ENCODE measurements around the gene CNTNAP5.

The CNTNAP5 gene

DNA sequence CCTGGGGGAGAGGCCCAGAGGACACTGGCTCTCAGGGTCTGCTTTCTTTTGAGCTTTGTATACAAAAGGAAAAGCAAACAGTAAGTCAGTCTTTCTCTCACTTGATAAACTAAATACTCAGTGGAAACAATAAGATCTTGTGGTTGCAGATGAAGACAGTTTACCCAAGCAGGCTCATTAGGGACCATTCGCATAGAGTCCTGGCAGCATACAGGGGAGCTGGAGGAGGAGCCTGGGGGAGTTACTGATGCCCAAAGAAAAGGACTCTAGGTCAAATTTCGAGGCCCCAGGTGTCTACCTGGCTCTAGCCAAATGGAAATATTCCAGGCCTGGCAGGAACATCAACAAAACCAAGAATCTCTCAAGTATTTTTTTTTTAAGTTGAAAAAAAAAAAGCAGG is 225.3 kb downstream of the CNTNAP5 start:
- no peak for DNase-seq (ENCODE audit: low read depth)
- in situ Hi-C loops (cut with HindIII; ENCODE audit: low sequenced_read_pairs): no loop called here
- H3K4me3 ChIP-seq (ENCODE audit: low read depth, low read length): no peak overlapping the region
- TF ChIP-seq, protein P1, sequence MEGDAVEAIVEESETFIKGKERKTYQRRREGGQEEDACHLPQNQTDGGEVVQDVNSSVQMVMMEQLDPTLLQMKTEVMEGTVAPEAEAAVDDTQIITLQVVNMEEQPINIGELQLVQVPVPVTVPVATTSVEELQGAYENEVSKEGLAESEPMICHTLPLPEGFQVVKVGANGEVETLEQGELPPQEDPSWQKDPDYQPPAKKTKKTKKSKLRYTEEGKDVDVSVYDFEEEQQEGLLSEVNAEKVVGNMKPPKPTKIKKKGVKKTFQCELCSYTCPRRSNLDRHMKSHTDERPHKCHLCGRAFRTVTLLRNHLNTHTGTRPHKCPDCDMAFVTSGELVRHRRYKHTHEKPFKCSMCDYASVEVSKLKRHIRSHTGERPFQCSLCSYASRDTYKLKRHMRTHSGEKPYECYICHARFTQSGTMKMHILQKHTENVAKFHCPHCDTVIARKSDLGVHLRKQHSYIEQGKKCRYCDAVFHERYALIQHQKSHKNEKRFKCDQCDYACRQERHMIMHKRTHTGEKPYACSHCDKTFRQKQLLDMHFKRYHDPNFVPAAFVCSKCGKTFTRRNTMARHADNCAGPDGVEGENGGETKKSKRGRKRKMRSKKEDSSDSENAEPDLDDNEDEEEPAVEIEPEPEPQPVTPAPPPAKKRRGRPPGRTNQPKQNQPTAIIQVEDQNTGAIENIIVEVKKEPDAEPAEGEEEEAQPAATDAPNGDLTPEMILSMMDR (IDR thresholded peaks at IDR 0.05; ENCODE audit: low read depth, low read length, missing control alignments): no peak

DNA sequence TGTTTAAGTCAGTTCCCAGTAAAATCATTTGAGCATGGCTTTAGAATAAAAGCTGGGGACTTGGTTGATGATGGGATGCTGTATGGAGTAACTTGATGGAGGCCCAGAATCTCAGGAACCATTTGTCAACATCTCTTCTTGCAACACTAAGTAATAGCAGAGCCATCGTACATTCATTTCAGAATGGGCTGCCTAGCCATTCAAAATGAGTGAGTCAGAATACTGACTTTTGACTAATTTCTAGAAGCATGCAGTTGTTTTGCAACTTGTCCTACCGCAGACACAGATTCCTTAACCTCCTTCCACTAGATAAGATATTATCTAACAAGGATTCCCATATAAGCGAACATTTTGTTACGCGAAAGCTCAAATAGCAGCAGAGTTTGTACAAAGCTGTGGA is 229.5 kb downstream of the CNTNAP5 start:
- DNase-seq (ENCODE audit: low read depth): no peak
- no peak overlapping the region for H3K4me3 ChIP-seq (ENCODE audit: low read depth, low read length)
- in situ Hi-C loops (cut with HindIII; ENCODE audit: low sequenced_read_pairs): no loop called here
- TF ChIP-seq, protein P1 (IDR thresholded peaks at IDR 0.05; ENCODE audit: low read depth, low read length, missing control alignments): no peak

DNA sequence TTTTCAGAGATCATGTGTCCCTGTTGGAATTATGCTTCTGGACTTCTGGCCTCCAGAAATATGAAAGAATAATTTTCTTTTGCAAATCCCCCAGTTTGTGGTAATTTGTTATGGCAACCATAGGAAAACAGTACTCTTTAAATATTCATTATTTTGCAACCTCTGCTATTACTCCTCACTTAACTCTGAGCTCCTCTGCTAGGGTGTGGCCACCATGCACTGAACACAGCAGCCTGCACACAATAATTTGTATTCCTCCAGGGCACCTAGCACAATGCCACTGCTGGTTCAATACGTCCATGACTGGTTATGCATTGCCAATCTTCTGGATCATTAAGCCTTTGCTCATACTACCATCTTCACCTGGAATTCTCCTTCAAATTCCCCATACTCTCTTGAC is 232.0 kb downstream of the CNTNAP5 start:
- in situ Hi-C loops (cut with HindIII; ENCODE audit: low sequenced_read_pairs): no loop called here
- no peak for DNase-seq (ENCODE audit: low read depth)
- TF ChIP-seq, protein P1 (IDR thresholded peaks at IDR 0.05; ENCODE audit: low read depth, low read length, missing control alignments): no peak
- no peak overlapping the region for H3K4me3 ChIP-seq (ENCODE audit: low read depth, low read length)

DNA sequence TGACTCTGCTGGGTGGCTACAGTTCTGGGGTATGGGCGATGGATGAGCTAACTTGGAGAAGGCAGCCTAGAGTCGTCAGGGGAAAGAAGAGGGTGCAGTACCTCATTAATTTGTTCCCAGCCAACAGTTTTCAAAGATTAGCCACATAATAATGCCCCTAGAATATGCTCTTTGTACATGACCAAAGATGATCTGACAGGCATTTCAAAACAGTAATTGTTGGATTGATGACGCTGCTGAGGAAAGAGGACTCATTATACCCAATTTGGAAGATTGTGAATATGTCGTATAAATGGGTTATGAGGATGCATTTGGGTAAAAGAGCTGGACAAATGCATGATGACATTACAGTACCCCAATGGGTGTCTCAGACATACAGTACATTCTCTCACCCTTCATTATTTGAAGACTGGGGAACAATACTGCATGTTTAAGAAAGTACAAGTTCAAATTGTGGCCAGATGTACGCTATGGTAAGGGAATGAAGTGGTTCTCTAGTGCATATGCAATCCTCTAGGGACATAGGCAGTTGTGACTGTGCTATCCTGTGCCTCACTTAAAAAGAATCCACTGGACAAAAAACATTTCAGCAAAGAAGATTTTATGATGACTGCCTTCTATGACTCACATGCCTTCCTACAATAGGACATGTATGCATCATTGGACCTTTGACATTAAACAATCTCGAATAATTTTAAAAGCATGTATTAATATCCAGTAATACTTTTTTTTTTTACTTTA is 233.2 kb downstream of the CNTNAP5 start:
- in situ Hi-C loops (cut with HindIII; ENCODE audit: low sequenced_read_pairs): no loop called here
- no peak for DNase-seq (ENCODE audit: low read depth)
- no peak overlapping the region for H3K4me3 ChIP-seq (ENCODE audit: low read depth, low read length)
- TF ChIP-seq, protein P1 (IDR thresholded peaks at IDR 0.05; ENCODE audit: low read depth, low read length, missing control alignments): no peak

DNA sequence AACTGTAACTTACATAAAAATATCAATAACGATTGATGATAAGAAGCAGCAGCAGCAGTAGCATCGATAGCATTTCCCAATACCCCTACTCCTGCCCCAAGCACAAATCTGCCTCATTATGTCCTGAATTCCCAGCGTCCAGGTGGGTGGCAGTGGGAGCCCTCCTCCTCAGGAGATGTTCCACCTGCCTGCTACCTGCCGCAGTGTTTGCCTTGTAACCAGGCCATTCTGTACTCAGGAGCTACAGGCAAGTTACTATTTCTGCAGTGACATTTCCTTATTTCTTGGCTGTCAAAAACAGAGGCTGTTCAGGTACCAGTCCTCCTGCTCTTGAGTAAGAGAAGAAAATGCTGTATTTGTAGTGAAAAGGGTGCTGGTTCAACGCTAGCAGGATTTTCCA is 236.4 kb downstream of the CNTNAP5 start:
- in situ Hi-C loops (cut with HindIII; ENCODE audit: low sequenced_read_pairs): no loop called here
- H3K4me3 ChIP-seq (ENCODE audit: low read depth, low read length): no peak overlapping the region
- TF ChIP-seq, protein P1 (IDR thresholded peaks at IDR 0.05; ENCODE audit: low read depth, low read length, missing control alignments): no peak
- no peak for DNase-seq (ENCODE audit: low read depth)

DNA sequence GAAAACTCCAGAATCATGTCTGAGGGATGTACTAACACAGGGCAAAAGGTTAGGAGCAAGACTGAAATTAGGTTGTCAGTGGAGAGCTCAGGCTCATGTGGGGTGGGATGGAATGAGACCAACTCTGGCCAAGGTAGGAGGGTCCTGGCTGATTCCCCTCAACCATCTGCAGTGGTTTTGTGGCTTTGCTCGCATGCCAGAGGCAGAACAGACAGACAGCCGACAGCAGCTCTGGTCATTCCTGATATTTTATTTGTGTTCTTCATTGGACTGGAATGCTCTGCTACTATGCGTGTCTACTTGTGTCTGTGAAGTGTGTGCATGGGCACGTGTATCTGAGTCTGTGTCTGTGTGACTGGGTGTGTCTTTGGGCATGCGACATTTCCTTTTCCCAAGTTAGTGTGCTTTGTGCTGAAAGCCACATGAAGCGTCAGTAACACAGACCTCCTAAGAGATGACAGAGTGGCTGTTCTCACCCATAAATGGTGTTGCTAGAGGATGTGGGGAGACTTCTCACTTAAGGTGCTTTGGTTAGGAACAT is 239.5 kb downstream of the CNTNAP5 start:
- TF ChIP-seq, protein P1 (IDR thresholded peaks at IDR 0.05; ENCODE audit: low read depth, low read length, missing control alignments): no peak
- no peak for DNase-seq (ENCODE audit: low read depth)
- in situ Hi-C loops (cut with HindIII; ENCODE audit: low sequenced_read_pairs): loop anchor here (5.0 kb wide), 1 partner anchor 58 kb away; no protein-coding TSS in a partner anchor
- no peak overlapping the region for H3K4me3 ChIP-seq (ENCODE audit: low read depth, low read length)
